Ectodermal cell (in vitro differentiated cells): Measurements from ENCODE around the gene CAMK4.

Experiments
- H3K27ac ChIP-seq: 2 replicates; pipeline ENCODE4 v1.7.0; 2013; ENCODE audit warnings: mild to moderate bottlenecking, low read depth, low read length; ENCODE audit not compliant: insufficient read depth, poor library complexity, severe bottlenecking
- H3K27me3 ChIP-seq: 2 replicates; pipeline ENCODE4 v1.7.0; 2013; ENCODE audit warnings: mild to moderate bottlenecking, low read length; ENCODE audit not compliant: insufficient read depth, control insufficient read depth, poor library complexity, severe bottlenecking
- H3K36me3 ChIP-seq: one replicate; pipeline ENCODE4 v1.7.0; 2013; ENCODE audit warnings: low read length; ENCODE audit not compliant: control insufficient read depth, insufficient read depth
- H3K4me1 ChIP-seq: one replicate; pipeline ENCODE4 v1.7.0; 2013; ENCODE audit warnings: low read length; ENCODE audit not compliant: control insufficient read depth, insufficient read depth
- H3K4me3 ChIP-seq: 2 replicates; pipeline ENCODE4 v1.7.0; 2013; ENCODE audit warnings: low read depth, low read length, control low read depth; ENCODE audit not compliant: insufficient read depth
- H3K9me3 ChIP-seq: 2 replicates; pipeline ENCODE4 v1.7.0; 2013; ENCODE audit warnings: mild to moderate bottlenecking, low read length, moderate library complexity; ENCODE audit not compliant: control insufficient read depth
- WGBS, 2 experiments: methylation state at CpG; one replicate each; pipeline ENCODE4 v1.1.7; 2013; ENCODE audit warnings: missing lambda C conversion rate in 2 of 2; 5-methylcytosine and 5-hydroxymethylcytosine counted together

The CAMK4 gene

GRCh38 chr5:111277061-111277460 lies 52.9 kb downstream of the CAMK4 start:
- Histone ChIP-seq H3K4me1 (no peaks in the 10 kb centered on the region), H3K36me3 (no peaks in the 10 kb centered on the region), H3K27ac (no peak overlapping the region), H3K4me3 (no peak overlapping the region), H3K27me3 (no peaks in the 10 kb centered on the region), H3K9me3 (no peaks in the 10 kb centered on the region)
- 85 to 96% methylated on average over 2 of the region's 2 CpGs for WGBS, 2 experiments

- WGBS, 2 experiments: 24 to 26% methylated on average over 11 of the region's 12 CpGs
- Histone ChIP-seq H3K27ac (no peak overlapping the region), H3K4me3 (no peak overlapping the region), H3K4me1 (no peaks in the 10 kb centered on the region), H3K36me3 (no peaks in the 10 kb centered on the region), H3K9me3 (no peaks in the 10 kb centered on the region), H3K27me3 (no peaks in the 10 kb centered on the region)
Measured at GRCh38 chr5:111278858-111279504, 54.8 kb downstream of the CAMK4 start.

DNA sequence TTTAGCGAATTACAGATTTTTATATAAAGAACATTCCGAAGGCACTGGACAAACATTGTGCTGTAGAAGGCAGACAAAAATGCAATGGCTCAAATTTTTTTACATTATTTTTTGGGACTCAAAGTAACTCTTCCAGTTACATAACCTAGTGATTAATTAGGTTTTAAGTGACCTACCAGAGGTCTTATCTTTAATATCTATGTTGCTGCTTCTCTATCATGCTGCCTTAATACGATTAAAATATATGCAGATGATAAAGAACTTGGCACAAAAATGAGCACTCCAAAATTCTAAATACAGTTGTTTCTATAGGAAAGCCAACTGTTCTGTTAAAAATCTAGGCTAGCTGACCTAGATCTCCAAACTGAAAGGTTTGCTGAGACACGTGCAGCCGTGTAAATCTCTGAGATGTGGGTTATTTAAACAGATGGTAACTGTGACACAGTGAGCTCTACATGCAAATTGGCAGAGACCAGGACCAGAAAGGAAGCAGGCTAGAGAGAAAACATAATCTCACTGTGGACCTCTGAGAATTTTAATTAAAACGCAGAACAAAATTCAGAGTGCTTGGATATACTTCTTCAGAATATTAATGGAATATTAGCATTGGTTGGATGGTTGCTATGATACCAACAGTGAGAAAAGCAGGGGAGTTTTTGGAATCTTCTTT lies 56.2 kb downstream of the CAMK4 start:
- 92 to 93% methylated on average over 3 to 6 of the region's 6 CpGs for WGBS, 2 experiments

DNA sequence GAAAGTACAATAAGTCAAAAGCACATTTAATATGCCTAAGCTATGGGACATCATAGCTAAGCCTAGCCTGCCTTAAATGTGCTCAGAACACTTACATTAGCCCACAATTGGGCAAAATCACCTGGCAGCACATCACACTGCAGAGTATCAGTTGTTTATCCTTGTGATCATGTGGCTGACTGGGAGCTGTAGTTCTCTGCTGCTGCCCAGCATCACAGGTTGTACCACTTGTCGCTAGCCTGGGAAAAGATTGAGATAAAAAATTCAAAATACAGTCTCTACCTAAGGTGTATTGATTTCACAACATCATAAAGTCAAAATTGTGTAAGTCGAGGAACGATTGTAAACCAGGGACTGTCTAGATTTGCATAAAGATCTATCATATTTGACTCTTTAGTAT lies 58.6 kb downstream of the CAMK4 start:
- H3K27me3 ChIP-seq: no peaks in the 10 kb centered on the region
- H3K36me3 ChIP-seq: no peaks in the 10 kb centered on the region
- H3K27ac ChIP-seq: no peak overlapping the region
- H3K9me3 ChIP-seq: no peaks in the 10 kb centered on the region
- no peaks in the 10 kb centered on the region for H3K4me1 ChIP-seq
- H3K4me3 ChIP-seq: no peak overlapping the region
- WGBS, 2 experiments: 100% methylated on average over 1 to 3 of the region's 3 CpGs

More for the DNA sequence above, 56.2 kb downstream of the CAMK4 start:
- Histone ChIP-seq H3K9me3 (no peaks in the 10 kb centered on the region), H3K36me3 (no peaks in the 10 kb centered on the region), H3K27ac (no peak overlapping the region), H3K4me3 (no peak overlapping the region), H3K27me3 (no peaks in the 10 kb centered on the region), H3K4me1 (no peaks in the 10 kb centered on the region)

- no peaks in the 10 kb centered on the region for H3K27me3 ChIP-seq
- no peaks in the 10 kb centered on the region for H3K9me3 ChIP-seq
- no peaks in the 10 kb centered on the region for H3K36me3 ChIP-seq
- 58 to 100% methylated on average over 1 to 2 of the region's 2 CpGs for WGBS, 2 experiments
- H3K4me3 ChIP-seq: no peak overlapping the region
- H3K27ac ChIP-seq: no peak overlapping the region
- H3K4me1 ChIP-seq: no peaks in the 10 kb centered on the region
Measured at GRCh38 chr5:111284825-111285224, 60.6 kb downstream of the CAMK4 start.

GRCh38 chr5:111294551-111294950 lies 70.4 kb downstream of the CAMK4 start:
- no peaks in the 10 kb centered on the region for H3K27me3 ChIP-seq
- no peaks in the 10 kb centered on the region for H3K9me3 ChIP-seq
- H3K4me1 ChIP-seq: no peaks in the 10 kb centered on the region
- no peak overlapping the region for H3K4me3 ChIP-seq
- no peaks in the 10 kb centered on the region for H3K36me3 ChIP-seq
- no peak overlapping the region for H3K27ac ChIP-seq

DNA sequence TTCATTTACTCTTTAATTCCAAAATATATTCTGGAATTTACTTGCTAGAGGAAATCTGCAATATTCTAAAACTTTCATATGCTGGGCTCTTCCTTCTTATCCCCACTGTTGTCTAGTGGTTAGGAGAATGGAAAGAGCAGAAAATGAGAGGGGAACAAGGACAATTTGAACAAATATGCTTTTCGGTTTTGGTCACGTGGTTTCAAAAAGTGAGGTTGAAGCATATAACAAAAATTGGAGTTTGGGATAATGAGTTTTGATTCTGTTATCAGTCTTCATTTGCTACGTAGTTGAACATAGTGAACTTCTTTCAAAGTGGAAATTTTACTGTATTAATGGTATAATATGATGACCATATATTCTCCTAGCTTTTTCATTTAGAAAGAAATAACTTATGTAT lies 71.5 kb downstream of the CAMK4 start:
- no peaks in the 10 kb centered on the region for H3K36me3 ChIP-seq
- H3K4me3 ChIP-seq: no peak overlapping the region
- H3K27ac ChIP-seq: no peak overlapping the region
- H3K9me3 ChIP-seq: no peaks in the 10 kb centered on the region
- H3K4me1 ChIP-seq: no peaks in the 10 kb centered on the region
- H3K27me3 ChIP-seq: no peaks in the 10 kb centered on the region
- 93 to 94% methylated on average over 2 of the region's 3 CpGs for WGBS, 2 experiments

GRCh38 chr5:111296570-111296969 lies 72.4 kb downstream of the CAMK4 start:
- 97 to 100% methylated on average over 2 to 3 of the region's 3 CpGs for WGBS, 2 experiments
- H3K4me1 ChIP-seq: no peaks in the 10 kb centered on the region
- no peaks in the 10 kb centered on the region for H3K9me3 ChIP-seq
- no peak overlapping the region for H3K27ac ChIP-seq
- no peaks in the 10 kb centered on the region for H3K36me3 ChIP-seq
- H3K4me3 ChIP-seq: no peak overlapping the region
- no peaks in the 10 kb centered on the region for H3K27me3 ChIP-seq

- no peak overlapping the region for H3K27ac ChIP-seq
- H3K27me3 ChIP-seq: no peaks in the 10 kb centered on the region
- H3K4me3 ChIP-seq: no peak overlapping the region
- no peaks in the 10 kb centered on the region for H3K36me3 ChIP-seq
- H3K9me3 ChIP-seq: no peaks in the 10 kb centered on the region
- H3K4me1 ChIP-seq: no peaks in the 10 kb centered on the region
- WGBS, 2 experiments: 89 to 99% methylated on average over 7 of the region's 7 CpGs
Measured at GRCh38 chr5:111299067-111299481, 74.9 kb downstream of the CAMK4 start.

DNA sequence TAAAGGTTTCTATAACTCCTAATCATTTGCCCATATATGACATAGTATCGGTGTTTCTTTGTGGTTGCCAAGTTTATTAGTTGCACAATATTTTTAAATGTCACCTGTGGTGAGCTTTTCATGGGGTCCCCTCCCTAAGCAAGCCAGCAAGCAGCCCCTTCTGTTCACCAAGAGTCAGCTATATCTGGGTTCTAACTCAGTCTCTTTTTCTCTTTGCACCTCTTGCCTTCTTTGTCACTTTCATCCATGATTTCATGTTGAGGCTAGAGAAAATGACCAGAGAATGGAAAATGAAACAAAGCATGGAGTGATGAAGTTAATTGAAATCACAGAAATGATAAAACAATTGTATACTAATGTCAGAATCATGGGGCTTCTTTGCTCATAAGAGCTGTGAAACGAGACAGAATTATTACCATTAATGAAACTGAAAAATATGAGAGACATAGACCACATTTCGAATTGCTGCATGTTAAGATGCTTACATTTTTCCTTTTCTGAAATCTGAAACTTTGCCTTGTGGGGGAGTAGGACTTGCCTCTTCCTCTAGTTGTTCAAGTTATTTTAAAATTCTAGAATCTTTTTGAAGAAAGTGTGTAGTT lies 75.7 kb downstream of the CAMK4 start:
- Histone ChIP-seq H3K4me1 (no peaks in the 10 kb centered on the region), H3K9me3 (no peaks in the 10 kb centered on the region), H3K27ac (no peak overlapping the region), H3K4me3 (no peak overlapping the region), H3K36me3 (no peaks in the 10 kb centered on the region), H3K27me3 (no peaks in the 10 kb centered on the region)
- 95 to 100% methylated on average over 3 of the region's 3 CpGs for WGBS, 2 experiments
